Measurements from ENCODE around the gene URB1. TPM values are rescaled to one million over a fixed set of nuclear protein-coding genes. Genes with fewer than 3 reads are reported as not detected.
"Not testable (repeated sequence)": the region's sequence is repeated elsewhere in the genome, so short reads cannot be mapped to it uniquely, and the experiment has no call there.

The URB1 gene
- polyA plus RNA-seq, 2 of the 4 experiments (the other 2 are of a cell fraction), result 8.7 to 10.1 TPM

- H3K4me3 ChIP-seq; H3K4me1 ChIP-seq; FAIRE-seq; H3K27ac ChIP-seq; CTCF ChIA-PET; DNase-seq (ENCODE audit: low read depth in 1 of 2, low spot score in 1 of 2); H3K4me2 ChIP-seq; H3K9me3 ChIP-seq; ATAC-seq; POLR2A ChIA-PET: not testable (repeated sequence)
- no CpG with 5 or more reads among the region's 23 CpGs for WGBS (ENCODE audit: missing lambda C conversion rate)
Measured at GRCh38 chr21:32265321-32265720, 127.5 kb downstream of the URB1 start.

- Histone ChIP-seq H3K9me3 (no peaks in the 10 kb centered on the region), H3K4me1 (peaks cover 4% of the 10 kb centered on the region; the same call in 1 of the 3 replicates), H3K27ac (no peak overlapping the region), H3K4me3 (no peak overlapping the region), H3K4me2 (no peak overlapping the region)
- ChIA-PET CTCF (interaction anchor here (0.8 kb wide), 1 partner anchor 396 kb away, joined by 3 read pairs; no protein-coding TSS in a partner anchor), POLR2A (interaction anchor here (0.6 kb wide), 1 partner anchor 39 kb away, joined by 4 read pairs; no protein-coding TSS in a partner anchor)
- ATAC-seq (no peak), FAIRE-seq (no peak), DNase-seq (ENCODE audit: low read depth in 1 of 2, low spot score in 1 of 2) (no peak)
- 82% methylated on average over 5 of the region's 5 CpGs for WGBS (ENCODE audit: missing lambda C conversion rate)
- TF ChIP-seq HOXB5 (CRISPR knock-in tag; IDR thresholded peaks at IDR 0.05) (no peak), HOXA7 (CRISPR knock-in tag; IDR thresholded peaks at IDR 0.05) (no peak), ZSCAN20 (CRISPR knock-in tag; IDR thresholded peaks at IDR 0.05) (no peak)
Measured at GRCh38 chr21:32261929-32262328, 130.9 kb downstream of the URB1 start.

Small RNA genes within 50 kb of the gene (small RNA-seq; reads per million reads assigned to genes)
- gene SNORA80A, result 2.5 to 34.0 (median 7.5) reads per million in 6 experiments

Other genes with a start within 250 kb of the URB1 start
- 9.3 and 18.4 TPM in 2 replicates for gene MIS18A, start 114.0 kb downstream of the URB1 start, polyA plus RNA-seq (2011; rRNA removed)
- gene MIS18A, start 114.0 kb downstream of the URB1 start, polyA plus RNA-seq (2017; fragmentation: RNase III; extraction: RNeasy Plus Mini Kit Qiagen cat#74134 plus additional on column Dnase treatment), result 17.3 to 18.8 TPM (median 17.5 TPM) in 3 replicates
- gene MRAP, start 94.2 kb downstream of the URB1 start, polyA plus RNA-seq (2011; rRNA removed), result not detected in 2 replicates
- not detected in 3 replicates for gene MRAP, start 94.2 kb downstream of the URB1 start, polyA plus RNA-seq (2017; fragmentation: RNase III; extraction: RNeasy Plus Mini Kit Qiagen cat#74134 plus additional on column Dnase treatment)
- 41.1 and 45.5 TPM in 2 replicates for gene EVA1C, start 19.7 kb upstream of the URB1 start, polyA plus RNA-seq (2011; rRNA removed)
- 42.3 to 50.4 TPM (median 48.0 TPM) in 3 replicates for gene EVA1C, start 19.7 kb upstream of the URB1 start, polyA plus RNA-seq (2017; fragmentation: RNase III; extraction: RNeasy Plus Mini Kit Qiagen cat#74134 plus additional on column Dnase treatment)
- 1.2 TPM in 2 replicates for gene TCP10L, start 192.5 kb upstream of the URB1 start, polyA plus RNA-seq (2011; rRNA removed)
- gene TCP10L, start 192.5 kb upstream of the URB1 start, polyA plus RNA-seq (2017; fragmentation: RNase III; extraction: RNeasy Plus Mini Kit Qiagen cat#74134 plus additional on column Dnase treatment), result 0.30 to 0.62 TPM (median 0.54 TPM) in 3 replicates
- gene CFAP298, start 219.4 kb upstream of the URB1 start, polyA plus RNA-seq (2011; rRNA removed), result 22.2 and 35.6 TPM in 2 replicates
- gene CFAP298, start 219.4 kb upstream of the URB1 start, polyA plus RNA-seq (2017; fragmentation: RNase III; extraction: RNeasy Plus Mini Kit Qiagen cat#74134 plus additional on column Dnase treatment), result 39.3 to 42.3 TPM (median 41.8 TPM) in 3 replicates

Data from A549 (cell line).